ENCODE data around the gene SH3PXD2A.

The SH3PXD2A gene

GRCh38 chr10:103552856-103553742, 302.3 kb downstream of the SH3PXD2A start:
- no peak for DNase-seq (ENCODE audit: low read depth in 3 of 3, low spot score in 1 of 3)

- no peak for DNase-seq (ENCODE audit: low read depth in 3 of 3, low spot score in 1 of 3)
Observed at GRCh38 chr10:103551619-103552602, 303.5 kb downstream of the SH3PXD2A start.

- no peak for DNase-seq (ENCODE audit: low read depth in 3 of 3, low spot score in 1 of 3)
Observed at GRCh38 chr10:103550229-103550628, 305.1 kb downstream of the SH3PXD2A start.

GRCh38 chr10:103549349-103549685, 306.1 kb downstream of the SH3PXD2A start:
- DNase-seq (ENCODE audit: low read depth in 3 of 3, low spot score in 1 of 3) = no peak

- no peak for DNase-seq (ENCODE audit: low read depth in 3 of 3, low spot score in 1 of 3)
Observed at GRCh38 chr10:103548581-103549348, 306.6 kb downstream of the SH3PXD2A start.

- DNase-seq (ENCODE audit: low read depth in 3 of 3, low spot score in 1 of 3) = no peak
Observed at GRCh38 chr10:103548006-103548405, 307.4 kb downstream of the SH3PXD2A start.

- no peak for DNase-seq (ENCODE audit: low read depth in 3 of 3, low spot score in 1 of 3)
Observed at GRCh38 chr10:103547391-103547946, 307.9 kb downstream of the SH3PXD2A start.

GRCh38 chr10:103546401-103546800, 309.0 kb downstream of the SH3PXD2A start:
- DNase-seq (ENCODE audit: low read depth in 3 of 3, low spot score in 1 of 3) = no peak

GRCh38 chr10:103545771-103546281, 309.6 kb downstream of the SH3PXD2A start:
- no peak for DNase-seq (ENCODE audit: low read depth in 3 of 3, low spot score in 1 of 3)

- DNase-seq (ENCODE audit: low read depth in 3 of 3, low spot score in 1 of 3) = no peak
Observed at GRCh38 chr10:103545366-103545765, 310.0 kb downstream of the SH3PXD2A start.

- DNase-seq (ENCODE audit: low read depth in 3 of 3, low spot score in 1 of 3) = no peak
Observed at GRCh38 chr10:103544657-103545310, 310.6 kb downstream of the SH3PXD2A start.
